GM21367 (cell line): Measurements from ENCODE around the gene CCBE1.
"Not testable (repeated sequence)": the region's sequence is repeated elsewhere in the genome, so short reads cannot be mapped to it uniquely, and the experiment has no call there.

ENCODE experiments used
- ATAC-seq: cut with Tn5 transposase; IDR thresholded peaks from one replicate; pipeline ENCODE4 v1.9.1; 2021; ENCODE audit not compliant: unreplicated experiment

CCBE1 gene

DNA sequence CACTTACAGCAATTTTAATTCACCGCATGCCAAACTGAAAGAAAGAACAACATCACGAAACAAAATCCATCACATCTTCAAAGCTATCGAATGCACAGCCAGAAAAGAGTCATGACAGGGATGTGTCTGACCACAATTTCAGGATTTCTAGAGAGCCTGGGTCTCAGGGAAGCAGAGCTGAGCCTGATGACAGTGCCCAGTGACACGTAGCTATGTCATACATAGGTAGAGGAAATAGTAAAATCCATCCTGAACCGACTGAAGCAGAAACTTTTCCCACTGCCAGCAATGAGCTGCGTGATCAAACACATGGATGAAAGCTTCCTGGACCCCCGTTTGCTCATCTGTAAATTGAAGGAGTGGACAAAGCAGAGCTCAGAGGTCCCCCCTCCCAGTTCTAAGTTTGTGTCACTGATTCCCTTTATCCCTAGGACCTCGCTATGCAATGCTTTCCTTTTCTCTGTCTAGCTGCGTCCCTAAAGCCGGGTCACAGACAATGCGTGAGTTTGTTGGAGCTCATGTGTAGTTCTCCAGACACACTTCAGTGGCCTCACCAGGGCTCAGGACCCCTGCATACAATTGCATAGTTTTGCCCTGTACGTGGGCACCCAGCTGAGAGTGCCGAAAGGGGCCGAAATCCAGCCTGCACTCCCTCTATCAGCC is 37.6 kb downstream of the CCBE1 start:
- ATAC-seq, result no peak

DNA sequence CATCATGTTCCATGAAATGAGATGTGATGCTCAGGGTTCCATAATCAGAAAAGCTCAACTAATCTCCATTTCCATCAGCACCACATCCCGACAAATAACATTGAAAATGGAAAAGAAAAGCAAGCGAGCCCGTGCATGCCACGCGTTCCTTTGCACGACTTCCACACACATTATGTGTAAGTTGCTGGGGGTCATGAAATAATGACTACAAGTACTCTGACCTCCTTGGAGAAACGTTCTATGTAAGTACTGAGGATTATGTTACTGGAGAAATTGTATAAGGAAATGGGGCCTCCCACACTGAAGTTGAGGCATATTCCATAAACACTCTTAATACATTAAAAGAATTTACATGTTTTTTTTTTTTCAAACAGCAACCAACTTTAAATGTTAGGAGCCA is 38.3 kb downstream of the CCBE1 start:
- ATAC-seq, result no peak

DNA sequence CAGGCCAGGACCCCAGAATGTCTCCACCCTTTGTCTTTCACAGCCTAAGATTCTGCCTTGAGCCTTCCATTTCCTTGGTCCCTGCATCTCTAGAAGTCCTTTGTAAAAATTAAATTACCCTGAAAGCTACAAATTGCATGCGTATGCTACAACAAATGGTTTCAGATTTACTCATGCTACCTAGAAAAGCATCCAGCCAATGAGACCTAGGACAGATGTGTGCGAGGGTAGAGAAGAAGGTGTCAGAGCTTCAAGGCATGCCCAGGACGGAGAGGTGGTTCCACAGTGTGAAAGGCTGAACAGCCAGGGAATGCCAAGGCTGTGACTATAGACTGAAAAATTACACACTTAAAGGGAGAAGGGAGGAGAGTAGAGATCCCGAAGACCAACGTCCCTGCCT is 40.2 kb downstream of the CCBE1 start:
- ATAC-seq, result no peak

DNA sequence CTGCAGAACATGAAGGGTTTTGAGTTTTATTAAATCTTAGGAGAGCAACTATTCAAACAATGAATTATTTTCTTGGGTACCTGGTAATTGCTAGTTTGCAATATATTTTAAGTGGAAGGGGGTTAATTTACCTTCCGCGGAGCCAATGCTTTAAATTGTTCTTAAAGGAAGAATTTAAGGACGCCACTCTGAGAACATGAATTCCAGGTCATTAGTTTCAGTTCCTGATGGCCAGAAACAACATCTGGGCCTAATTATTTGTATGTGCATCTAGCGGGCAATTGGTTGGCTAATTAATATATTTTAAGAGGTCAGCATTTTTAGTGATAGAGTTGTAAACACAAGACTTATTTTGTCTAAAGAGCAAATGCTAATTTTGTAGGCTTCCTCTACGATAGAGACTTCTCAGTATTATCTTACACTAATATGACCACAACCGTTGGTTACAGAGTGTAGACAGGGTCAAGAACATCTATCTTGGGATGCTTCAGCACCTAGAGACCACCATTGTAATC is 40.8 kb downstream of the CCBE1 start:
- ATAC-seq, result no peak

GRCh38 chr18:59655676-59656075 is 41.5 kb downstream of the CCBE1 start:
- ATAC-seq, result no peak

DNA sequence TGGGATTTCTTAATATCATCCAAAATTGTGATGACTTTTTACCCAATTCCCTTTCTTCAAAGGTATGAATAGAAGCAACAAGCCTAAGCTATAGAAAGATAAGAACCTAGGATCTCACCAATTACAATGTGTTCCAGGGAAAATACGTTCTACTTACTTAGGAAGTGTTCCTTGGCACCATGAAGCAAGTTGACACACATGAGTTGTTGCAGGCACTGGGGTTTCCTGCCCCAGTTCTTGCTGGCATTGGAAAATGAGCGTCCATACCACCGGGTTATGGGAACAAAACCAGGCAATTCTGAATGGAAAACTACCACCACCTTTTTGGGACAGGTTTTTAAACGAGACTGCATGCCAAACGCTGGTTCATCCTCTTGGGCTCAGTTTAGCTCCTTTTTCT is 46.2 kb downstream of the CCBE1 start:
- no peak for ATAC-seq

- ATAC-seq, result no peak
Observed at GRCh38 chr18:59650266-59650820, 46.9 kb downstream of the CCBE1 start.

DNA sequence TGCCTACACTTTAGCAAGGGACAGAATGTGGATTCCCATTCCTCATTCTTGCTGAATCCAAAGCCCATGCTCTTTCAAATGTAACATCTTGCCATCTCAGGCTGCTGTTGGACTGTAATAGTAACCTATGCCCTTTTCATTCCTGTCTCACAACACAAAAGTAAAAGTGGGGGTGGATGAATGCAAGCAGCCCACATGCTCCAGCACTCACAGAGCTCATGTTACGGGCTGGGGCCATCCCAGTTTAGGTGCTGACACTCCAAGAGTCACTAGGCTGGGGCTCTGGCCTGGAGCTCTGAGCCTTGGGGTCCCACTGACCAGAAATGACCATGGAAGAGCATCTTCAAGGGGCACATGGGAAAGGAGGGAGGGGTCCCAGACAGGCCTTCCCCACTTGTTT is 47.6 kb downstream of the CCBE1 start:
- no peak for ATAC-seq

GRCh38 chr18:59648469-59648868 is 48.8 kb downstream of the CCBE1 start:
- not testable (repeated sequence) for ATAC-seq

DNA sequence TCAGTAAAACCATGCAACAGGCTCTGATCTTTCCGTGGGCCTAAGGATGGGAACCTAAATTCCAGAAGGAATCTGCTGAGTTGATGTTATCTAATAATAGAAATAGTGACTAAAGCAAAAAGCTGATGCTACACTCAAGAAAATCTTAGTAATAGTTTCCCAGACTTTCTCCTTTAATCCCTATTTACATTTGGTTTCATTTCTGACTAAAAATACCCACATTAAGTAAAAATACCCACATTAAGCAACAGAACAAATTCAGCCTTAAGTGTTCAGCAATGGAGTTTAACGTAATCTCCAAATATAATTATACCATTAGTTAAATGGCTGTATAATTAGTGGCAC is 50.3 kb downstream of the CCBE1 start:
- ATAC-seq, result no peak

DNA sequence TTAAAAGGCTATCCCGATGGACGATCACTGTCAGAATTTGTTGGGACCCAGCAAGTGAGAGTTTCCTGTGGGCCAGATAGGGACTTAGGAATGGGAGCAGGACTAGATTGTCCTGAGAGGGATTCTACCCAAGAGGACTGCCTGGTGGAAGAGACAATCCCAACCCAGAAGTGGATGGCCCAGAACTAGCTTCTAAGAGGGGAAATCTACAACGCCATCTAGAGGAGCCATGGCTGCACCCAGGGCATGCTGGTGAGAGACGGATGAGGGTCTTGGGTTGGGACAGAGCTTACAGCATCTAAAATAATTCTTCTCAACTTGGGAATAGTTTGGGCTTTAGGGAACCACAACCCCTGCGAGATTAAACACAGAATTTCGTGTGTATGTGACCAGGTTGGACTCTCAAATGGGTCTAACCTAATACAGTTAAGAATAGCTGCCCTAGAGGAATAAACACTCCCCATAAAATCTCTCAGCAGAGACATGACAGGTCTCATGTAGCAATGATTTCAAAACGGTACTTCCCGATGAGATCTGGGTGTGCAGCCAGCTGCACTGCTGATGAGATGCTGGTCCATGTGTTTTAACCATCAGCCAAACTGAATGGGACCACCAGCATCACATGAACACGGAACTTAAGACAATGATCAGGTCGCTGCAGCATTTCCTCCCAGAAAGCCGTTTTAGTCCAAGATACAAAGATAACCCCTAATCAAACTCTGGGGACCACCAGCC is 50.8 kb downstream of the CCBE1 start:
- no peak for ATAC-seq

DNA sequence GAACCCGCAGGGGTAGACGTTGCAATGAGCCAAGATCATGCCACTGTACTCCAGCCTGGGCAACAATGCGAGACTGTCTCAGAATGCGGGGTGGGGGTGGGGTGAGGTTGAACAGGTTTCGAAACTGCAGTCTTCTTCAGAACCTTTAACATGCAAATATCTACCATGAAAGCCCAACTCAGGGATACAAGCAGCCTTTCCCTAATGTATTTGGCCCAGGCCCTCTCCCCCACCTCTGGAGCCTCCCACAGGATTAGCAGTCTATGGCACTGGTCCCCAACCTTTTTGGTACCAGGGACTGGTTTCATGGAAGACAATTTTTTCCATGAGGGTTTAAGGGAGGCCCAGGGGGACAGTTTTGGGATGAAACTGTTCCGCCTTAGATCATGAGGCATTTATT is 53.5 kb downstream of the CCBE1 start:
- ATAC-seq, result no peak

- ATAC-seq, result no peak
Observed at GRCh38 chr18:59640721-59641120, 56.5 kb downstream of the CCBE1 start.

DNA sequence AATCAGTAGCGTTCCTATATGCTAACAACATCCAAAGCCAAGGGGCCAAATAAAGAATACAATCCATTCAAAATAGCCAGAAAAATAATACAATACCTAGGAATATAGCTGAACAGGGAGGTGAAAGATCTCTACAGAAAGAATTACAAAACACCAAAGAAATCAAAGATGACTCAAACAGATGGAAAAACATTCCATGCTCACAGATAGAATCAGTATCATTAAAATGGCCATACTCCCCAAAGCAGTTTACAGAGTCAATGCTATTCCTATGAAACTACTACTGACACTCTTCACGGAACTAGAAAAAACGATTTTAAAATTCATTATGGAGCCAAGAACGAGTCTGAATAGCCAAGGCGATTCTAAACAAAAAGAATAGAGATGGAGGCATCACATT is 57.4 kb downstream of the CCBE1 start:
- ATAC-seq, result no peak

- ATAC-seq, result no peak
Observed at GRCh38 chr18:59639136-59639535, 58.1 kb downstream of the CCBE1 start.

DNA sequence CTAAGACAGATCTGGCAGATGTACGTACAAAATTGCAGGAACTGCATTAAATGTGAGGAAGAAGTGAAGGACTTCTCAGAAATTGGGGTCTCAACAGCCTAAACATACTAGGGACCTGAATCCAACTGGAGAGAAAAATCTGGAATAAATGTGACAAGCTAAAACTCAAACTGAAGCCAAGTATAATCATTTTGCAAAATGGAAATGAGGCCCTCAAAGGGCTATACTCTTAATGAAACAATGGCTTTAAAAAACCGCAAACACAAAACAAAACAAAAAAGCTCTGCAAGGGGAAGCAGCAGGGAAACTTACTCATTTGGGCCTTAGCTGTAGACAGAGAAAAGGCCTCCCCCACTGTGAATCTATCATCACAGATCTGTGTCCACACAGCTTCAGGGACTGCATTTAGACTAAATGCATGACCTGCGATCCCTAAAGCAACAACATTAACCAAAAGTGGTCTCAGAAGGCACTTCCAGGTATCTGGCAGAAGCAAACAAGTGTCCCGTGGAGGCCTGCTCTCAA is 63.2 kb downstream of the CCBE1 start:
- ATAC-seq, result no peak

DNA sequence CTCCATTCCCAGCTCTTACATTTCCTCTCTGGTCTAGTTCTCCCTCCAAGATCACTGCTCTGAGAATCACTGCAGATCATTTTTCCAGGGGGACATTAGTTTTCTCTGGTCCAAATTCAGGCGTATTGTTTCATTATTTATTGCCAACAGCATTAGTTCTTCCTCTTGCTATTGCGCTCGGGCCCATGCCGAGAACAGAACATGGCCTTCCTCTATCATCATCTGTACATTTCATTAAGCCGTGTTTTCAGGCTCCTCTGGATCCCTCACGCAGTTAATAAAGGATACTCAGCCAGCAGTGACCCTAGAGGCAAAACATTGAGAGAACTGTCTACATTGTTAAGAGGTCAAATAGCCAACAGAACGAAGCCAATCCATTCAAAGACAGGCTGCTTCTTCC is 63.9 kb downstream of the CCBE1 start:
- no peak for ATAC-seq

GRCh38 chr18:59631583-59632181 is 65.5 kb downstream of the CCBE1 start:
- ATAC-seq, result no peak

DNA sequence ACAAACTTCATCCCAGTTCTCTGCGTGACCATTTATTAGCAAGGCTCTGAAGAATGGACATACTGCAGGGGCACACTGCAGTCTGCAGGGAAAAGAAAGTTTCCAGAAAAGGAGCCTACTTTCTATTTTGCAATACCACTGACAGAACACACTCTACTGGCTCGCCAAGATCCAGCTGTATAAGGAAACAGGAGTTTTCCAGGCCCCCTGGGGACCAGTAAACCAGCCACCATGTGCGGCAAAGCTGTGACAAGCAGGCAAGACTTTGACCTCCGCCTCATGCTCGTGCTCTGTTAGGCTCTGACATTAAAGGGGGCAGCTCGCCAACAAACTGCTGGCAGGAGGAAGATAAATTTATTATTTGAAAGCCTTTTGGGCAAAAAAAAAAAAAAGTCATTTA is 67.3 kb downstream of the CCBE1 start:
- ATAC-seq, result no peak

DNA sequence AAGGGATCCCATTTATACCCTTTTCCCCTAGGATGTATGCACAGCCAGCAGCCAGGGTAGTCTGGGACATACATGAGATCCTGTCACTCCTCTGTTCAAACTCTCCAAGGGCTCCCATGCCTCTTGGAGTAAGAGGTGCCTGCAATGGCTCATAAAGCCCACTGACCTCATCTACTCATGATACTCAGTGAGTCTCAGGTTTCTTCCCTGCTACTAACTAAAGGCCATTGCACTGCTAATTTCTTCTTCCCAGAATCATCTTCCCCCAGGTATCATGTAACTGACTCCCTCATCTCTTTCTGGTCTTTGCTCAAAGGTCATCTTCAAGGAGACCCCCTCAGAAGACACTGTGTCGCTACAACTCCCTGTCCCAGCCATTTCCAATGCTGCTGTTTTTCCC is 68.2 kb downstream of the CCBE1 start:
- no peak for ATAC-seq

- ATAC-seq, result no peak
Observed at GRCh38 chr18:59627414-59627813, 69.8 kb downstream of the CCBE1 start.

DNA sequence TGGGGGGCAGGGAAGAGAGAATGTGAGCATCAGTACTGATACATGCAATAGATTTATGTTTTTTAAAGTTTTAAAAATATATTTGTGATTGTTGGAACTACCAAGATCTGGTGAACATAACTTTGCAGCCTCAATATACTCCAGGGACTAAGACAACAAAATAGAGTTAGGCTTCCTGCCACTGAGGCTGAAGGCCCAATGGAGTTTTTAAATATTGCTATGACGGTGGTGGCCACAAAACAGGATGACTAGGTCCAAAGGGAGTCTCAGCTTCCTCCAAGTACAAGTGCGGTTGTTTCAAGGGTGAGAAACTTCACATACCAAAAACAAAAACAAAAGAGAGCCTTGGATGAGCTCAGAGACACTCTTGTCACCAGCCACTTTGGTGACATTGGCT is 72.9 kb downstream of the CCBE1 start:
- no peak for ATAC-seq
